Measurements from ENCODE around the gene HRAS.

HRAS gene

GRCh38 chr11:560305-561147 is 25.1 kb upstream of the HRAS start, which contains the start of the genes LMNTD2 and RASSF7:
TSS of gene LMNTD2 (minus strand) at chr11:560738. CDS start at chr11:560716, 22 bp downstream.
TSS of gene RASSF7 (plus strand) at chr11:560970. CDS start at chr11:561769, 799 bp downstream.
- FAIRE-seq = peak; percentile 99
- no peak for TF ChIP-seq POU2F2 (IDR thresholded peaks at IDR 0.05; ENCODE audit: low read depth, low read length)
- peak; percentile 100 for DNase-seq (ENCODE audit: insufficient read length, low spot score)

- DNase-seq (ENCODE audit: insufficient read length, low spot score) (no peak), FAIRE-seq (no peak)
- TF ChIP-seq SPI1 (IDR thresholded peaks at IDR 0.05; ENCODE audit: low read depth, low read length) = no peak
Observed at GRCh38 chr11:559712-560304, 24.4 kb upstream of the HRAS start.

- FAIRE-seq = no peak
- no peak for DNase-seq (ENCODE audit: insufficient read length, low spot score)
- TF ChIP-seq POU2F2 (IDR thresholded peaks at IDR 0.05; ENCODE audit: low read depth, low read length) (no peak), POLR2A (IDR thresholded peaks at IDR 0.05; ENCODE audit: low read depth, low read length) (no peak), SPI1 (IDR thresholded peaks at IDR 0.05; ENCODE audit: low read depth, low read length) (no peak), TAF1 (IDR thresholded peaks at IDR 0.05; ENCODE audit: low read depth, low read length) (no peak), PAX5 (IDR thresholded peaks at IDR 0.05; ENCODE audit: insufficient read depth, low read length, severe bottlenecking) (no peak), POLR2AphosphoS5 (IDR thresholded peaks at IDR 0.05; ENCODE audit: low read depth, low read length) (no peak)
Observed at GRCh38 chr11:559020-559620, 23.7 kb upstream of the HRAS start.

GRCh38 chr11:558503-558902 is 23.1 kb upstream of the HRAS start:
- FAIRE-seq (no peak), DNase-seq (ENCODE audit: insufficient read length, low spot score) (no peak)
- TF ChIP-seq SPI1 (IDR thresholded peaks at IDR 0.05; ENCODE audit: low read depth, low read length) (no peak), PAX5 (IDR thresholded peaks at IDR 0.05; ENCODE audit: insufficient read depth, low read length, severe bottlenecking) (no peak), POLR2AphosphoS5 (IDR thresholded peaks at IDR 0.05; ENCODE audit: low read depth, low read length) (no peak), POU2F2 (IDR thresholded peaks at IDR 0.05; ENCODE audit: low read depth, low read length) (no peak), TAF1 (IDR thresholded peaks at IDR 0.05; ENCODE audit: low read depth, low read length) (no peak), POLR2A (IDR thresholded peaks at IDR 0.05; ENCODE audit: low read depth, low read length) (no peak)

DNA sequence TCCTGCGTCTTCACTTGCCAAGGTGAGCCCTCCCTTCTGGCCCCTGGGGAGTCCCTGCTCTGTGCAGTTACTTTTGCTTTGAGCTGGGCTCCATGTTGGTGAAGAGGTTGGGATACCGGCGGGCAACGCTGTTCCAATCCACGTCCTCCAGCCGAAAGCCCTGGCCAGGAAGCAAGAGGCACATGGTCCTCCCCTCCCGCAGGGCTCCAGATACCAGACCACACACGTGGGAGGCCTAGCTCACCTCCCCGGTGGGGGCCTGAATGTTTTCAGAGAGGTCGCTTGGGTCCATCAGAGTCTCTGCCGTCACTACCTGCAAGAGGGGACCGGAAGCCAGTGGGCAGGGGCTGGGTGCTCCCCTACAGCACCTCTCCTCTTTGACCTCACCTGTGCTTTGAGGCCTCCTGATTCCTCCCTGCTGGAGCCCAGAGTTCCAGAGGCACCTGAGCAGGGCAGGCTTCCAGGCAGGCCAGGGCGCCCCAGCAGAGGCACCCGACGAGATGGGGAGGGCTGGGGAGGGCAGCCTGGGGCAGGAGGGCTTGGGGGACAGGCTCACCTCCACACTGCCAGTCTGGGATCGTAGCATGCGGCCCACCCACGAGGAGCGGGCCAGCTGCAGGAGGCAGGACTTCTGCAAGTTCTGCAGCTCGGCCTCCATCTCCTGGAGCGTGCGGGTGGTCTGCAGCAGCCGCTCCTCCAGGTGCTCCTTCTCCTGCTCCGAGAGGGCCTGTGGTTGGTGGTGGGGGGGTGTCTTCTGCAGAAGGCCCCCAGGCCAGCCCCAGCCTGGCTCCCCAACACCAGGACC is 22.2 kb upstream of the HRAS start:
- no peak for TF ChIP-seq SPI1 (IDR thresholded peaks at IDR 0.05; ENCODE audit: low read depth, low read length)
- no peak for TF ChIP-seq POLR2A (IDR thresholded peaks at IDR 0.05; ENCODE audit: low read depth, low read length)
- TF ChIP-seq POLR2AphosphoS5 (IDR thresholded peaks at IDR 0.05; ENCODE audit: low read depth, low read length) = no peak
- no peak for TF ChIP-seq TAF1 (IDR thresholded peaks at IDR 0.05; ENCODE audit: low read depth, low read length)
- no peak for TF ChIP-seq PAX5 (IDR thresholded peaks at IDR 0.05; ENCODE audit: insufficient read depth, low read length, severe bottlenecking)
- TF ChIP-seq POU2F2 (IDR thresholded peaks at IDR 0.05; ENCODE audit: low read depth, low read length) = no peak
- FAIRE-seq (no peak), DNase-seq (ENCODE audit: insufficient read length, low spot score) (no peak)

DNA sequence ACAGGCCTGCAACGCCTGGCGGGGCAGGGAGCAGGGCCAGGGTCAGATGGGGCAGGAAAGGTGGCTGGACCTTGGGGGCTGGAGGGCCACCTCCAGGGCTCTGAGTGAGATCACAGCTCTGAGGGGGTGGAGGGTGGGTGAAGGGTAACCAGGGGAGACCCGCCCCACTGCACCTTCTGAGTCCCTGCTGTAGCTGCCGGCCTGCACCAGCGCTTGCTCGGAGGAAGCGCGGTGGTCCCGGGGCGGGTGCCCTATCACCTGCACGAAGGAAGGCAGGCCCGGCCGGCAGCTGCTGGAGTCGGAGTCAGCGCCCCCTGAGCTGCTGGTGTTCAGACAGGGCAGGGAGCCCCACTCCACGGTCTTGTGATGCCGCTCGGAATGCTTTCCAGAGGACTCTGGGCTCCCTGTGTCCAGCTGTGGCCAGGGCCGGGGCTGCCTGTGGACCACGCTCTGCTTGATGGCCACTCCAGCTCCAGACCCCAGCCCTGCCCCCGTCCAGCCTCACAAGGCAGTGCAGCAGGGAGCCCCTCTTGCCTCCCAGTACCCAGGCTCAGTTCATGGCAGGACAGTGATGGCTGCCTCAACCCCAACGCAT is 21.4 kb upstream of the HRAS start:
- no peak for DNase-seq (ENCODE audit: insufficient read length, low spot score)
- no peak for FAIRE-seq
- no peak for TF ChIP-seq TAF1 (IDR thresholded peaks at IDR 0.05; ENCODE audit: low read depth, low read length)
- no peak for TF ChIP-seq POLR2A (IDR thresholded peaks at IDR 0.05; ENCODE audit: low read depth, low read length)
- no peak for TF ChIP-seq SPI1 (IDR thresholded peaks at IDR 0.05; ENCODE audit: low read depth, low read length)
- no peak for TF ChIP-seq POU2F2 (IDR thresholded peaks at IDR 0.05; ENCODE audit: low read depth, low read length)

- no peak for DNase-seq (ENCODE audit: insufficient read length, low spot score)
- peak; percentile 35 for FAIRE-seq
- TF ChIP-seq POU2F2 (IDR thresholded peaks at IDR 0.05; ENCODE audit: low read depth, low read length) = no peak
- no peak for TF ChIP-seq TAF1 (IDR thresholded peaks at IDR 0.05; ENCODE audit: low read depth, low read length)
- TF ChIP-seq POLR2AphosphoS5 (IDR thresholded peaks at IDR 0.05; ENCODE audit: low read depth, low read length) = no peak
- TF ChIP-seq PAX5 (IDR thresholded peaks at IDR 0.05; ENCODE audit: insufficient read depth, low read length, severe bottlenecking) = no peak
- no peak for TF ChIP-seq SPI1 (IDR thresholded peaks at IDR 0.05; ENCODE audit: low read depth, low read length)
- TF ChIP-seq POLR2A (IDR thresholded peaks at IDR 0.05; ENCODE audit: low read depth, low read length) = no peak
Observed at GRCh38 chr11:555780-556661, 20.6 kb upstream of the HRAS start.

GRCh38 chr11:555227-555779 is 19.9 kb upstream of the HRAS start:
- TF ChIP-seq POLR2AphosphoS5 (IDR thresholded peaks at IDR 0.05; ENCODE audit: low read depth, low read length) = no peak
- TF ChIP-seq POU2F2 (IDR thresholded peaks at IDR 0.05; ENCODE audit: low read depth, low read length) = no peak
- no peak for TF ChIP-seq PAX5 (IDR thresholded peaks at IDR 0.05; ENCODE audit: insufficient read depth, low read length, severe bottlenecking)
- no peak for TF ChIP-seq SPI1 (IDR thresholded peaks at IDR 0.05; ENCODE audit: low read depth, low read length)
- TF ChIP-seq POLR2A (IDR thresholded peaks at IDR 0.05; ENCODE audit: low read depth, low read length) = no peak
- TF ChIP-seq TAF1 (IDR thresholded peaks at IDR 0.05; ENCODE audit: low read depth, low read length) = no peak
- no peak for FAIRE-seq
- no peak for DNase-seq (ENCODE audit: insufficient read length, low spot score)
